Left hindlimb (tissue), 1 donor: ENCODE results near the gene COL4A1.

Source experiments
- DNase-seq: peaks from one replicate; pipeline ENCODE4 v3.0.0-alpha.2; 2018

Gene COL4A1

DNA sequence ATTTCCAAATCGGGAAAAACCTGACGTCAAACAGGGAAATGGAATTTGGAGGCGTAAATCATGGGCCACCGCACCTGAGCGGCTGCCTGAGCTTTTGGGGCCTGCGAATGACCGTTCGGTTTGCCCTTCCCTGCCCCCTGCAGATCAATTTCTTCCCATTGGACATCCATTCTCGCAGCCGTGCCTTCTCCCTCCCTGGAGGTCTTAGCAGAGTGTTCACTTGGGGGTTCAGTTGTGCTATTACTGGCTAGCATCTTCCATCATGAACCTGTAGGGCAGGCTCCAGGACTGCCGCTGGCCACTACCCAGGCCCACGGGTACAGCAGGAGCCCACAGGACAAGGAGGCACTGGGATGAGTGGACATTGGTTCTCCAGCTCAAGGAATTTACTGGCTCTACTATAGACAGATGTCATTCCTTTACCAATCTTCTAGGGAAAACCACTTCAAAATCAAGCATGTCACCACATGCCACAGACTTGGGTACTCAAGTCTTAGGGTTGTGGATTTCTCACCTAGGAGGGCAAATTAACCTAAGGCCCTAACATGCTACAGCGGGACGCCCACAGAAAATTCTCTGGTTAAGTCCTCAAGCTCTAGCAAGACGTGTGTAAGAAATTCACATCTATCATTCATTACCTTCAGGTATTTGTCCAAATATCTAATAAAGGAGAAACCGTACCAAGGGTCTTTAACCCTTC, 75.5 kb downstream of the COL4A1 start:
- DNase-seq: no peak

DNA sequence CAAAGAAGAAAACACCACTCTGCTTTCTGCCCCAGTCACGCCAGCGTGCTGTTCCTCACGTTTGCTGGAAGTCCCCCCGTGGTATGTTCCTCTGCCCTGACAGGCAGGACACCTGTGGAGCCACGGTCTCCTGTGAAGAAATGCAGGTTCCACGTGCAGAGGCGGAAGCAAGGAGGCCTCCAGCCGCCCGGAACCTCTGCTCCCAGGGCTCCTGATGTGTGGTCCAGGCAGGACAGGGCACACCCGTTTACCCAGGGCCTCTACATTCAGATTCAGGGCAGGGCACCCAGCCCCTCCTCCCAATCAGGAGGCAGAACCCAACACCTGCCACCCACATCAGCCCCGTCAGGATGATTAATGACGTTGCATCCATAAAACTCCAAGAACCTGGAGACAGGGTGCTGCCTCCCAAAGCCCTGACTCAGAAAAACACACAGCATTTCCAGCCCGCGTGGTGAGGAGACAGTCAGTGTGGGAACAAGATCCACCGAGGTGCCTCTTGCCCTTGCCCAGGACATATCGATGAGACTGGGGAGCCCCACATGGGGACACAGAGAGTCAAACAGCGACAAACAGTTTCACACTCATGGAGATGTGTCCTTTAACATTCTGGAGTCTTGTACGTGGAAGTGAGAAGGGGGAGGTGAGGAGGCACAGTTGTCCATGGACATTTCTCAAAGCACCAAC, 76.2 kb downstream of the COL4A1 start:
- no peak for DNase-seq

DNA sequence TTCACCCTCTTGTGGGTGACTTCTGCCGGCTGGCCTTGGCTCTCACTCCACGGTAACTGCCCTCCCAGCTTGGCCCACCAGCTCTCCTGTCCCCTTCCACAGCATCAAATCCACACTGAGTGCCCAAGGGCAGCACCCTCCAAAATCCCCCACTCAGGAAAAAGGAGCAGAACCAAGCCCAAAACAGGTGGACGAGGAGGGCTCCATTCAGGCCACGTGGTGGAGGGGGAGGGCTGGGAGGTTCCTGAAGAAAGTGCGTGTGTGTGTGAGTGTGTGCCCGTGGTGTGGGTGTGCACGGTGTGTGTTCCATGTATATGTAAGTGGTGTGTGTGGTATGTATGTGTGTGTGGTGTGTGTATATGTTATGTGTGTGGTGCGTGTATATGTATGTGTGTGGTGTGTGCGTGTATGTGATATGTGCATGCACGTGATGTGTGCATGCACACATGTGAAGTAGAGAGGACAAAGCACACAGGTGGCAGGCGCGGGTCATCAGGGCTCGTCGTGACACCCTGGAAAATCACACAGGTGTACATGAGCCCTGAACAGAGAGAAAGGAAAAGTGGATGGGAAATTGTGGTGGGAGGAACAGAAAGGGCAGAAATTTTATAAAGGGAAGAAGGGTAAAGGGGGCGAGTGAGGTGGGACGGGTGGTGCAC, 76.9 kb downstream of the COL4A1 start:
- DNase-seq: no peak

DNA sequence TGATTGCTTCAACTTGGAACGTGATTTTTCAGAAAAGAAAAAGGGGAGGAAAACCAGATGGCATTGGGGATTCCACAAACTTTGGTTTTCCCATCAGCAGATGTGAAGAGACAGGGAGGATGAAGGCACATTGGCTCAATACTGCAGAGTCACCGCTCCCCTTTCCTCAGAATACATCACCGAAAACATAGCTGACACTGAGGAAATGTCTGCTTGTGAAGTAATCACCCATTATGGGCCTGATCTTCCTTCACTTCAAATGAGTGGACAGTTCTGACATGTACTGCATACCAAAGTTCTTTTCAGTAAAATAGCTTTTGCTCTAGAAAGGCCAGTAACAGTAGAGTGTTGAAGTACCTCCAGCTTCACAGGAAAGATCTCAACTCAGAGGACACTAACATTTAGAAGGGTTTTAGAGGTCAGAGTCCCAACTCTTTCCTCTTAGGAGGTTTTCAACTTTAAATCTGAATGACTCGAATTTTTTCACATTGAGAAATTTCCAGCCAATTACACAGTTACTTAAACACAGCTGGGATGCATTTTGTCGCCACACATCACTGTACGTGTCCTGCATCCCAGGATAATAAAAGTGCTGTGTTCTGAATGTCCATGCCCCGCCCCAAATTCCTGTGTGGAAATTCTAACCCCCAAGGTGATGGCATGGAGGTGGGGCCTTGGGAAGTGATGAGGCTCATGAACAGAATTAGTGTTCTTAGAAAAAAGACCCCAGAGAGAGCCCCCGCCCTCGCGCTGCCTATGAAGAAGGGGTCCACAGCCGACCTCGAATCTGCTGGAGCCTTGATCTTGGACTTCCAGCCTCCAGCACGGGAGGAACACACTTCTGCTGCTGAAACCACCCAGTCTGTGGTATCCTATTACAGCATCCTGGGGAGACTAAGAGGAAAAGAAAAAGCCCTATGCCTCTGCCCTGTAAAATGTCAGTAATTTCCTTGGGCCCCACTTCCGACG, 77.7 kb downstream of the COL4A1 start:
- no peak for DNase-seq

DNA sequence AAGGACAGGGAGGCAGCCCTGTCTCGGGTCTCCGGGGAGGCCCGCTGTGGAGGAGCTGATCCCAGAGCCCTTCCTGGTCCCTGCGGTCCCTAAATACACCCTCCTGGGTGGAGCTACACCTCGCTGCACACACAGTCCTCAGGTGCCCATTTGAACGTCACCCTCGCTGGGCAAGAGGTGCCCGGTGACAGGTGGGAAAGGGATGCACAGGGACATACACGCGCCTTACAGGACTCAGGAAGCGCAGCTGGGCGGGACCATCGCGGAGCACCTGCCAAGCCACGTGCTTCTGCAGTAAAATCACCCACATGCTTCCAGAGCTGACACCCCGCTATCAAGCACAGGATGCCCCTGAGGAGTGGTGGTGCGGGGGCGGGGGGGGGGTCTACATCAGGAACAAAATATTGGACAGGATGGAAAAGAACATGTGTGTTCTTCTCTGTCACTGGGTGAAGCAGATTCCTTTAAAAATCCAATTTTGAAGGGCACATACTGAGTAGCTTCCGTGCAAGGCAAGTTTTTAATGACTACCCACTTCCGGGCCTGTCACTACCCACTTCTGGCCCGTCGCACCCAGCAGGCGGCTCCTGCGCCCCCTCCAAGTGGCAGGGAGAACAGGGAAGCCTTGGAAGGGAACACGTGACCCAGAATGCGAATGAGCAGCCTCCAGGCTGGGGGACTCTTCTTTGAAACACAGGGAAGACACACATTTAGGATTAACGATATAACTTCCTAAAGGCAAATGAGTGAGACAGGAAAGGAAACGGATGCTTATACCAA, 78.9 kb downstream of the COL4A1 start:
- no peak for DNase-seq

DNA sequence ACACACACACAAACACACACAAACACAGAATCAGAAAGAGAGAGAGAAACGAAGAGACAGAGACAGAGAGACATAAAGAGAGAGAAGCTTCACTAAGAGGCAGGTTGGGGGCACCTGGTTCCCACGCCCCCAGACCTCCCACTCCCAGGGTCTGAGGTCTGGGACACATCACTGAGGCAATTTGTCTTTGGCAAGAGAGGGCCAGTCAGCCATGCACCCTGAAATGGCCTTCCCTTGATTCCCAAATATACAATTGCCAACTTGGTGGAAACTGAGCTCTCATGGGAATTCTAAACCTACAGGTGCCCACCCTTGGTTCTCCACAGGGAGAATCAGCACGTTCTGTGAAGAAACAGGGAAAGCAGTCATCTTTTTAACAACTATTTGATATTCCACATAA, 79.5 kb downstream of the COL4A1 start:
- DNase-seq: no peak

DNA sequence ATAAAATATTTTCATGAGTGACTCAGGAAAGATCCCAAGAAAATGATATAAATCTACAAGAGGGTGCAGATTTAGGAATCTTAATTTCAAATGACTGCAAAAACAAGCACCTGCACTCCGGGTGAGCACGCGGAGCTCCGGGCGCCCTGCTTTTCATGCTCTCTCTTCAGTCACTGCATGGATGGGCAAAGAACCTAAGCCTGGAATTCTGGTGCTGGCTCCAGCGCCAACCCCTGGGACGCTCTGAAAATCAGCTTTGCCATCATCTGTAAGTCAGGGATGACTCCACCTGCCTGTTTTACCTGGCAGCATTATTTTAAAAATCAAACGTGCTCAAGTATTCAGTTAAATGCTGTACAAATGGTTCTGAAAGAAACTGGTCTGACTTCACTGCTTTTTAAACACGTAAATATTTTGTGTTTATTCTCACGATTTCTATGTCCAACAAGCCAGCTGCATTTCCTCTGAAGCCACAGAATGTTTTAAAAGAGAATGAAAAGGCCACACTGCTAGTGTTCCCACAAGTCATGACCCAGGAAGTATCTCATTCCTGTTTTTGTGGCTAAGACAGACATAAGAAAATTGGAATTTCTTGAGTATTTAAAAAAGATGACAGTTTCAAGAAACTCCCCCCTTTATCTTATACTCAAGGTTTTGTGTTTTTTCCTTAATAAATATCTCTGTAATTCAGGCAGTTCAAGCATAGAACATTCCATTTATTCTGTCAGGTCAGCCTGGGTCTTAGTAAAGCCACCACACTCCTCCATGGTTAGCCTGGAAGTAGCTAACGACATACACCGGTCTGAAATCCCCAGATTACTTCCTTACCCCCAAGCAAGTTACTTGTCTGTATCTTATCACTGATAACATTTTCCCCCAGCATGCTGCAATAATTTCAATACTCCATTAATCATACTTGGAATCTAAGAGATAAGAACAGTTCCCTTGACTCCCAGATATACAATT, 81.1 kb downstream of the COL4A1 start:
- no peak for DNase-seq

DNA sequence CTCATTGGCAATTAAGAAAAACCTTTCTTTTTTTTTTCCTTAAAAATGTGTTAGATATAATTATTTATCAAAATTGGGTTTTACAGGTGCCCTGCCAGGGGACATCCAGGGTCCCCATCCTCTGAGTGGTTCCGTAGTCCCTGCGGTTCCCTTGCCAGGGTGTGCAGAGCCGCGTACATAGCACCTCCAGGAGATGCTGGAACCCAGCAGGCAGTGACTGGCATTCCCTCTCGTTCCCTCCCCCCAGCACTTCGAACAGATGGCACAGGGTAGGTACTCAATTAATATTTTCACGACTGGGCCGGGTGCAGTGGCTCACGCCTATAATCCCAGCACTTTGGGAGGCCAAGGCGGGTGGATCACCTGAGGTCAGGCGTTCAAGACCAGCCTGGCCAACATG, 82.0 kb downstream of the COL4A1 start:
- no peak for DNase-seq

DNA sequence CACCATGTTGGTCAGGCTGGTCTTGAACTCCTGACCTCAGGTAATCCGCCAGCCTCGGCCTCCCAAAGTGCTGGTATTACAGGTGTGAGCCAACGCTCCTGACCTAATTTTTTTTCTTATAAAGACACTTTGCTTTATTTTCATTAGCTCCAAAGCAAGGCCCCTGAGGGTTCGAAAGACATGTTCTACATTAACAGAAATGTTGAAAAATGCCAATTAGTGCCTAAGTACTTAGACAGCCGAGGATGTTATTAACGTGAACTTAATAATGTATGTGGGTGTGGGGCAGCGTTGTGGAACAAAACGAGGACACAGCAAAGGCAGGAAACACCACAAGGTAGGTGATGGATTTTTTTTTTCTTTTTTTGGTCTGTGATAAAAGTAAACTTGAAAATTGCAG, 82.4 kb downstream of the COL4A1 start:
- no peak for DNase-seq

DNA sequence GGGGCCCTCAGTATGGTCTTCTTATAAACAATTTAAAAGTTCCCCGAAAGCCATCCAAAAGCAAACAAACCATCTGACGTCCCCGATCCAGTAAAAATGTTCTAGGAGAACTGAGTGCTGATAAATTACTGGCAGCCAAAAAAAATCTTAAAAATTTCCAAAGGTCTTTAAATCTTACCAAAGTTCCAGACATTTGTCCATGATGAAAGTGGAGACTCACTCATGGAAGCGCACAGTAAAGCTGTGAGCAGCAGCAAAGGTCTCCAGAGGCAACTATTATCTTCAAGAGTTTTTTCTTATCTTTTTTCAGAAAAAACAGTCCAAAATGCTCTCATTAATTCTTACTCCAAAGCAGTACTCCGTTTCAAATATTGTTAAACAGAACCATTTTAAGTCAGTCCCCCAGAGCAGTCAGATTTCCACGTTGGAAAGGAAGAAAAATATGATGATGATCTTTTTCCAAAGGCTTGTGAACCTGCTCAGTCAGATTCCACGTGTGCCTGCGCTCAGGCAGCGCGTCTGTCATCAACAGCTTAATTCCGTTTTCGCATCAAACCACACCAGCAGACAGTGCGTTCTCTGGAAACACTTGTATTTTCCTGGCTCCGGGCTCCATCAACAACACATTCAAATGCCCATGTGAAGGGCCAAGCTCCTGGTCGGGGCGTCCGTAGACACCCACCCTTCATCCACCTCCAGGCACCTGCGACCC, 85.4 kb downstream of the COL4A1 start:
- DNase-seq: no peak

DNA sequence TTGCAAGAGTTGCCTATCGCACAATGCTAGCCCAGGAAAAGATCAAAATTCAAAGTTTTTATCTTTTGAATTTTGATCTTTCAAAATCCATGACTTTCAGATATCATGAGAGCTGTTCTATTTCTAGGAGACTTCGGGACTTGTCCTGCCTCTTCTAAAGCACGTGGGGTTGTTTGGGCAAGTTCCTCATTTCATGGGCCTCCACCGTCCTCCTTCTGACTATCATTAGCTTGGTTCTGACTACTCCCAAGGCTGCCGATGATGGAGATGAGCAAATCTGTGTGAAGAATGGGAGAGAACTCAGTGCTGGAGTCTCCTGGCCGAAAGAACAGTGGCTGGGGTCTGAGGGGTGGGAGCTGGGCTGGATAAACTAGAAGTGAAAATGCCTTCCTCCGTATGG, 86.5 kb downstream of the COL4A1 start:
- no peak for DNase-seq

DNA sequence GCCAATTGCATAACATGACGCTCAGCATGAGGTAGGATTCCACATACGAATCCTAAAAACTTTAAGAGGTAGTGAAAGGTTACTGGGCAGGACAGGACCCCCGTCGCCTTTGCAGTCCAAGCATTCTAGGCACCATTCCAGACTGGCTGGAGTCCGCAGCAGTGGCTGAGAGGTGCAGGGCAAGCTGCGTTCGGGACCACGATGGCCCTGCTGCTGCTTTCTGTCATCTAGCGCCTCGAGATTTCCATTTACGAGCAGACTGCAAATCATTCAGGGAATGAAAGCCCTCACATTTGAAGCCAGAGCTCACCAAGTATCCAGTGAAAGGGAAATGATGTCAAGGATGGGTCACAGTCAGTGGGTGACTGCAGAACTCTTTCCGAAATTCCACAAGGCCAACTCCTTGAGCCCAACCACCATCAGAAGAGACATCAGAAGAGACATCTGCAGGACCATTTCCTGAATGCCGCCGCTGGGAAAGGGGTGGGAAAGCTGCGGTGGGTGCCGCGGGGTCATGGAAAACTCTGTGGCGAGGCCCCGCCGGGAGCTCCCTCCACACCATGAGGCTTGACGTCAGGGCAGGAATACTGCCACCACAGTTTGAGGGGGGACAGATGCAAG, 88.3 kb downstream of the COL4A1 start:
- peak; percentile 68 for DNase-seq

DNA sequence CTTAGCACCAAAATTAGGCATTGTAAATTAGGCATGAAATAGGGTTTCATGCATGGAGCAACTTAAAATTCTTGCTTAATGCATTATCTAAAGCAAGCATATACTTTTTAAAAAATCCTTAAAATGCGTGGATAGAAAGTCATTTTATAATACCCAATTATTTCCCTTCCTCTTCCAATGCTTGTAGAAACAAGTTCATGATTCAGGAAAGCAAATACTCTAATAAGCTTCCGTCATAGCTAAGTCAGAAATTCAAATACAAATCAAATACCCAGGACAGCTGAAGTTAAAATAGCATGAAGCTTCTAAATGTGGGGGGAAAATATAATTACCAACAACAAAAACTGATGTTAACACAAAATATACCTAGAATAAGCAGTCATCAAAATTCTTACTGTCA, 89.1 kb downstream of the COL4A1 start:
- no peak for DNase-seq

DNA sequence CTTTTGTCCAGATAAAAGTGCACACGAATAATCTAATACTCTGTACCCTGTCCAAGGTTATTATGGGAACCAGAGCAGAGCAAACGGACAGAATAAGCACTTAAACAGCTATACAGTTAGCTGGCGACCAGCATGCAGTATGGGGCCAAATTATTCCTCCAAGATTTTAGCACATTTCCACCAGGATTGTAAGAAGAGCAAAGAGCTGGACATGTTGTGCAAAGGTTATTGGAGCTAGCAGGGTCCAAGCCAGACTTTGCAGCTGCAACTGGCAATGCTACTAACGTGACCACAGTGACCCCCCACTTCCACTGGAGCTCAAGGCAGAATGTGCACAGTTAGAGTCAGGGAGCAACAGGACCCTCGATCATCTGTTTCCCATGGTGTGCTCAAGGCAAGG, 89.9 kb downstream of the COL4A1 start:
- peak; percentile 76 for DNase-seq

DNA sequence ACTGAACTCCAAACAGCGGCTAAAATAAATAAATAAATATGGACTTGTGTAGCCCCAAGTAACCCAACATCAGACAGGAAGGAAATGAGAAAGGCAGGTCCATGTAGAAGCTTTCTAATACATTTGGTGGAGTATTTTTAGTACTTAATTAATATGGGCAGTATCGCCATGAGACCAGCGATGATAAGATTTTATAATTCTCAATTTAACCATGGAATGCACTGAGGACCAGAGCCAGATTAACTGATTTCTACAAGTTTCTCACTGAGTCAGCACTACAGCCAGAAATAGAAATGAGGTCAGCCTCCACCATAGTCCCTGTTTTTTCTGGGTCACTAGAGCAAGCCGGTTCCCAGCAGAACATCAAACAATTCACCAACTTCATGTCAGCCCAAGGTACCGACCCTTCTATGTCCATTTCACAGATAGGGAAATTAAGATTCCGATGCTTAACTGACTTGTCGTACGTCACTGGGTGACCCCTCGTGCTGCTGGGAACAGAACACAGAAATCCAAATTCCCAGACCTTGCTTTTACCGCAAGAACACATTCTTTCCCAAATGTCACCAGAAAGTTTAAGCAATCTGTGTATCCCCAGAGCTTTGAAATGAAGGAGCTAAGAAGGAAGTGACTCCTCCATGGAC, 90.4 kb downstream of the COL4A1 start:
- no peak for DNase-seq

DNA sequence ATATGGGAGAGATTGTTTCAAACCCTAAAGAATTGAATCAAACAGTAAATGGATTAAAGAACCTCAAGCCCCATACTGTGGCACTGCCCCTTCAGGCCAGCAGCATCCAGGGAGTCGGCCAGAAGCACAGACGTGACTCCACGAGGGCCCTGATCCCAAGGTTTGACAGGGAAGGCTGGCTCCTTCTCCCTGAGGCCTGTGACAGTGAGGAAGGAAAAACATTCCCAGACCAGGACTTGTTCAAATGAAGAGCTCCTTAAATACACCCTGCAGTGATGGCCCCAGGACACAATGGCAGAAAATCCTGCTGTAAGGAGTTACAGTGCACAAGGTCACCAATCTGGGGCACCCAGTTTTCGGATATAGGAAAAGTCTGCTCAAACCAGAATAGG, 91.0 kb downstream of the COL4A1 start:
- no peak for DNase-seq

DNA sequence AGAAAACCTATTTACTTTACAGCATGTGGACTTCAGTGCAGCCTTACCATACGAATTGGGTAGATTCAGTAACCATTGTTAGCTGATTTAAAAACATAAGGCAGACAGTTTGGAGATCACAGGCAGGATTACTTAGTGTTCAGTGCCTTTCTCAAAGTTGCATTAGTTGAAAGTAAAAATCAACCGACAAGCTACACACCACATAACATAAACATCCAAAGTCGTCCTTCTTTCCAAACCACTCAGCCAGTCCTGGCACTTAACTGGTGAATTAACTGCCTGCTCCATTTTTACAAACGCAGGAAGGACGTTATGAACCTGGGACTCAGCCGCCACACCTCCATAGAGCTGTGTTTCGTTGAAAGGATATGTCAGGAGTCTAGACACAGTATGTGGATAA, 91.4 kb downstream of the COL4A1 start:
- no peak for DNase-seq

DNA sequence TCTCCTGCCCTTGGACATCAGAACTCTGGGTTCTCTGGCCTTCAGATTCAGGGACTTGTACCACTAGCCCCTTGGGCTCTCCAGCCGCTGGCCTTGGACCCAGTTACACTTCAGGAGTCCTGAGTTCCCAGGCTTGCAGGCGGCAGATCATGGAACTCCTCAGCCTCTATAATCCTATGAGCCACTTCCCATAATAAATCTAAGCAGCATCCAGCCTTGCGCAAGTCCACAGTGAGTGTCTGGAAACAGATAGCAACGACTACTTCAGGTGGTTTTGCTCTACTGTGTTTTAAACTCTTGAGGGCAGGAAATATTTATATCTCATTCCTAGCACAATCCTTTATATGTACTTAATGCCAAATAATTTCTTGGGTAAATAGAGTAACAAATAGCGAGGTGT, 92.3 kb downstream of the COL4A1 start:
- DNase-seq: no peak

DNA sequence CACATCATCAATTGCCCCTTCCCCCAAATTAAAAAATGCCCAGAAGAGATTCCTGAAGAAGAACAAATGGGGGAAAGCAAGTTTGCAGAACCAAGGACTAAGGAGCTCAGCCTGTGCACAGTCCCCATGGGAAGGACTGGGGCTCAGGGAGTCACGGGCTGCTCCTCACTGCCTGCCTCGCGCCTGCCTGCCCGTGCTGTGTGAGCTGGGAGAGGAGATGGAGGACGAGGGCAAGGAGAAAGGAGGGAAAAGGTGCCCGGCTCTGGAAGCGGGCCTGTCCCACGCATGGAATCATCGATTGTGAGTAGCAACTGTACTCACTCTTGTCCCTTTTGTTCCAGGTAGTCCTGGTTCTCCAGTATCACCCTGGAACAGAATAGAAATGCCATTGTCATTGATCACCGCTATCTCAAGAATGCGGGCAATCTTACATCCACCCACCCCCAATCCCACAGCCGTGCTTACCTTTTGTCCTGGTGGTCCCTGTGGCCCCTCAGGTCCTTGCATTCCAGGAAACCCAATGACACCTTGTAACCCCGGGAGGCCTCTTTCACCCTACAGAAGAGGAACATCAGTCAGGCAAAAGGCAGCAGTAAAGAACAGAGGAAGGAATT, 93.4 kb downstream of the COL4A1 start:
- DNase-seq: no peak
